SH-SY5Y (cell line): ENCODE measurements around the gene EIF3I.

Experiments
- GATA2 ChIP-seq: IDR thresholded peaks from 2 replicates; pipeline ENCODE4 v1.6.1; 2011; ENCODE audit warnings: mild to moderate bottlenecking, low read depth, low read length
- GATA3 ChIP-seq: IDR thresholded peaks from 2 replicates; pipeline ENCODE4 v1.6.1; 2011; ENCODE audit warnings: low read depth, mild to moderate bottlenecking, low read length, moderate library complexity

DNA sequence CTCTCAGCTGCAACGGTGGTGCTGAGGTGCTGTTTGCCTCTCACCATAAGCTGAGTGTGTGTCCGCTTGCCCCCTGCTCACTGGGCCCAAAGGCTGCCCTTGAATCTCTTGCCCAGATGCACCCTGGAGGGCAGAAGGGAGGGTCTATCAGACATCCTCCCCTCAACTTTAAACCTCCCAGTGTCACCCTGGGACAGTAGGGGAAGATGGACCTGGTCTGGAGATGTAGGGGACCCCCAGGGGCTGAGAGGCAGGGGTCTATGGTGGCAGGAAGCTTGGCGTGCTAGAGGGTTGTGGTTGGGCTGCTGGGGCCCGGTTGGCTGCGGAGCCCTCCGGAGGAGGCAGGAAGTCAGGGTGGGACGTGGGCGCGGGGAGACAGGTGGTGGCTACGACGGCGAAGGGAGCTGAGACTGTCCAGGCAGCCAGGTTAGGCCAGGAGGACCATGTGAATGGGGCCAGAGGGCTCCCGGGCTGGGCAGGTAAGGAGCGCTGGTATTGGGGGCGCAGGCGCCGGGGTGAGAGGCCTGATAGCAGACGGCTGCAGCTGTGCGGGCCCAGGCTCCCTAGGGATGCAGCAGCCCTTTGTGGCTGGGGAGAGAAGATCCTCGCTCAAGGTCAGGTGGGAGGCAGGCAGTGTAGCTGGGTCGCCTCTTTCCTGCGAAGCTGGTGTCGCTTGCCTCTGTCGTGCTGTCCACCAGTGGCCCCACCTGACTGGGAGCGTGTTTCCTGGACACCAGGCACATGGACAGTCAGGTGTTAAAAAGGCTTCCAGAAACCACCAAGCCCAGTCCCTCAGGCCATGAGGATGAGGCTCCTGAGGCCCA, 28.9 kb downstream of the EIF3I start, which contains the start of gene LCK:
- TF ChIP-seq GATA3 (no peak), GATA2 (no peak)
